Activated CD8-positive, alpha-beta T cell treated with anti-CD3 and anti-CD28 coated beads, Interleukin-2, amount 10 ng/mL, durations not matched to agents 7 days and 5 days (primary cell): Measurements from ENCODE around the gene GABBR2. TPM values are rescaled to one million over a fixed set of nuclear protein-coding genes. Genes with fewer than 3 reads are reported as not detected.

Experiments
- ATAC-seq: fragments of 150-1000 bp; cut with Tn5 transposase; one replicate; pipeline ENCODE4 v1.10.0; 2021; ENCODE audit warnings: moderate library complexity
- CTCF ChIA-PET: fragments of 350-600 bp; sonication (Branson Sonifier 250); formaldehyde crosslinking; loops from one replicate; lab custom pipeline; 2021; ENCODE audit warnings: antibody characterized with exemption; lab: Charles Lee
- POLR2A ChIA-PET: fragments of 350-600 bp; sonication (Branson Sonifier 250); formaldehyde crosslinking; loops from one replicate; lab custom pipeline; 2021; ENCODE audit warnings: antibody characterized with exemption; lab: Charles Lee
- DNase-seq: peaks from one replicate; pipeline ENCODE4 v3.0.0-alpha.2; 2020
- H3K27ac Mint-ChIP-seq: one replicate; pipeline ENCODE4 v1.8.0; 2021; ENCODE audit warnings: mild to moderate bottlenecking, mixed read lengths
- H3K27me3 Mint-ChIP-seq: one replicate; pipeline ENCODE4 v1.8.0; 2021; ENCODE audit warnings: low read depth, mixed read lengths
- H3K36me3 Mint-ChIP-seq: one replicate; pipeline ENCODE4 v1.8.0; 2021; ENCODE audit warnings: low read depth, mixed read lengths
- H3K4me1 Mint-ChIP-seq: one replicate; pipeline ENCODE4 v1.8.0; 2021; ENCODE audit warnings: low read depth, mixed read lengths
- H3K4me3 Mint-ChIP-seq: one replicate; pipeline ENCODE4 v1.8.0; 2021; ENCODE audit warnings: mild to moderate bottlenecking, mixed read lengths
- H3K9me3 Mint-ChIP-seq: one replicate; pipeline ENCODE4 v1.8.0; 2022; ENCODE audit warnings: mixed read lengths; ENCODE audit not compliant: insufficient read depth
- total RNA-seq, 2 experiments: library from RNA; stranded (reverse); gene quantifications; one replicate each; pipeline ENCODE4 v1.2.3, GENCODE V29; 2021

The GABBR2 gene
- total RNA-seq, 2 experiments from 2014 or later = not detected

GRCh38 chr9:98379572-98379971 lies 329.2 kb downstream of the GABBR2 start:
- ATAC-seq (no peak), DNase-seq (no peak)
- no peaks in the 10 kb centered on the region for H3K4me1 Mint-ChIP-seq
- ChIA-PET POLR2A (no interaction called here), CTCF (interaction anchor here (0.6 kb wide), 1 partner anchor 14 kb away, joined by 3 read pairs; no protein-coding TSS in a partner anchor)
- no peaks in the 10 kb centered on the region for H3K36me3 Mint-ChIP-seq
- H3K9me3 Mint-ChIP-seq = no peaks in the 10 kb centered on the region
- no peak overlapping the region for H3K4me3 Mint-ChIP-seq
- H3K27ac Mint-ChIP-seq = no peak overlapping the region
- no peaks in the 10 kb centered on the region for H3K27me3 Mint-ChIP-seq

- H3K27ac Mint-ChIP-seq = no peak overlapping the region
- CTCF ChIA-PET = interaction anchor here (0.6 kb wide), 1 partner anchor 8 kb away, joined by 3 read pairs; no protein-coding TSS in a partner anchor
- H3K36me3 Mint-ChIP-seq = no peaks in the 10 kb centered on the region
- H3K4me1 Mint-ChIP-seq = no peaks in the 10 kb centered on the region
- DNase-seq = no peak
- H3K27me3 Mint-ChIP-seq = no peaks in the 10 kb centered on the region
- ATAC-seq = no peak
- POLR2A ChIA-PET = no interaction called here
- no peak overlapping the region for H3K4me3 Mint-ChIP-seq
- no peaks in the 10 kb centered on the region for H3K9me3 Mint-ChIP-seq
Measured at GRCh38 chr9:98378794-98379193, 329.9 kb downstream of the GABBR2 start.

GRCh38 chr9:98378206-98378780 lies 330.4 kb downstream of the GABBR2 start:
- no peaks in the 10 kb centered on the region for H3K4me1 Mint-ChIP-seq
- H3K4me3 Mint-ChIP-seq = no peak overlapping the region
- H3K36me3 Mint-ChIP-seq = no peaks in the 10 kb centered on the region
- no peaks in the 10 kb centered on the region for H3K9me3 Mint-ChIP-seq
- ATAC-seq (no peak), DNase-seq (no peak)
- ChIA-PET CTCF (no interaction called here), POLR2A (no interaction called here)
- no peak overlapping the region for H3K27ac Mint-ChIP-seq
- H3K27me3 Mint-ChIP-seq = no peaks in the 10 kb centered on the region

GRCh38 chr9:98375138-98375726 lies 333.5 kb downstream of the GABBR2 start:
- POLR2A ChIA-PET = no interaction called here
- no peak for DNase-seq
- no peaks in the 10 kb centered on the region for H3K36me3 Mint-ChIP-seq
- no peak overlapping the region for H3K27ac Mint-ChIP-seq
- H3K4me3 Mint-ChIP-seq = no peak overlapping the region
- H3K9me3 Mint-ChIP-seq = no peaks in the 10 kb centered on the region
- CTCF ChIA-PET = no interaction called here
- no peaks in the 10 kb centered on the region for H3K27me3 Mint-ChIP-seq
- ATAC-seq = no peak
- H3K4me1 Mint-ChIP-seq = no peaks in the 10 kb centered on the region

GRCh38 chr9:98374385-98375051 lies 334.2 kb downstream of the GABBR2 start:
- H3K4me3 Mint-ChIP-seq = no peak overlapping the region
- H3K27ac Mint-ChIP-seq = no peak overlapping the region
- no peak for ATAC-seq
- no peaks in the 10 kb centered on the region for H3K9me3 Mint-ChIP-seq
- CTCF ChIA-PET = interaction anchor here (0.8 kb wide), 1 partner anchor 11 kb away, joined by 3 read pairs; no protein-coding TSS in a partner anchor
- POLR2A ChIA-PET = no interaction called here
- H3K36me3 Mint-ChIP-seq = no peaks in the 10 kb centered on the region
- DNase-seq = no peak
- no peaks in the 10 kb centered on the region for H3K27me3 Mint-ChIP-seq
- H3K4me1 Mint-ChIP-seq = no peaks in the 10 kb centered on the region

GRCh38 chr9:98373609-98374008 lies 335.1 kb downstream of the GABBR2 start:
- Mint-ChIP-seq H3K27ac (no peak overlapping the region), H3K9me3 (no peaks in the 10 kb centered on the region), H3K27me3 (no peaks in the 10 kb centered on the region), H3K36me3 (no peaks in the 10 kb centered on the region), H3K4me3 (no peak overlapping the region), H3K4me1 (no peaks in the 10 kb centered on the region)
- ChIA-PET CTCF (interaction anchor here (0.8 kb wide), 1 partner anchor 10 kb away, joined by 3 read pairs; no protein-coding TSS in a partner anchor), POLR2A (no interaction called here)
- no peak for DNase-seq
- ATAC-seq = no peak

GRCh38 chr9:98372077-98372836 lies 336.5 kb downstream of the GABBR2 start:
- no peak for ATAC-seq
- no peaks in the 10 kb centered on the region for H3K36me3 Mint-ChIP-seq
- no peak overlapping the region for H3K4me3 Mint-ChIP-seq
- CTCF ChIA-PET = no interaction called here
- no peaks in the 10 kb centered on the region for H3K9me3 Mint-ChIP-seq
- POLR2A ChIA-PET = no interaction called here
- peaks cover 3% of the 10 kb centered on the region for H3K27me3 Mint-ChIP-seq
- H3K27ac Mint-ChIP-seq = no peak overlapping the region
- H3K4me1 Mint-ChIP-seq = no peaks in the 10 kb centered on the region
- no peak for DNase-seq

GRCh38 chr9:98370976-98371315 lies 337.8 kb downstream of the GABBR2 start:
- Mint-ChIP-seq H3K27me3 (peaks cover 4% of the 10 kb centered on the region), H3K4me3 (no peak overlapping the region), H3K27ac (no peak overlapping the region), H3K9me3 (peaks cover 9% of the 10 kb centered on the region), H3K36me3 (no peaks in the 10 kb centered on the region), H3K4me1 (no peaks in the 10 kb centered on the region)
- ATAC-seq (no peak), DNase-seq (no peak)
- ChIA-PET POLR2A (no interaction called here), CTCF (no interaction called here)

GRCh38 chr9:98370300-98370975 lies 338.3 kb downstream of the GABBR2 start:
- DNase-seq (no peak), ATAC-seq (no peak)
- Mint-ChIP-seq H3K27me3 (peaks cover 4% of the 10 kb centered on the region), H3K27ac (no peak overlapping the region), H3K4me1 (no peaks in the 10 kb centered on the region), H3K36me3 (no peaks in the 10 kb centered on the region), H3K9me3 (peaks cover 13% of the 10 kb centered on the region), H3K4me3 (no peak overlapping the region)
- CTCF ChIA-PET = interaction anchor here (0.6 kb wide), 1 partner anchor 9 kb away, joined by 3 read pairs; no protein-coding TSS in a partner anchor
- POLR2A ChIA-PET = no interaction called here

GRCh38 chr9:98369896-98370295 lies 338.8 kb downstream of the GABBR2 start:
- Mint-ChIP-seq H3K27me3 (peaks cover 7% of the 10 kb centered on the region), H3K36me3 (peaks cover 2% of the 10 kb centered on the region), H3K4me1 (no peaks in the 10 kb centered on the region), H3K9me3 (peaks cover 19% of the 10 kb centered on the region), H3K4me3 (no peak overlapping the region), H3K27ac (no peak overlapping the region)
- CTCF ChIA-PET = interaction anchor here (0.6 kb wide), 1 partner anchor 9 kb away, joined by 3 read pairs; no protein-coding TSS in a partner anchor
- DNase-seq (no peak), ATAC-seq (no peak)
- POLR2A ChIA-PET = no interaction called here

GRCh38 chr9:98369471-98369870 lies 339.3 kb downstream of the GABBR2 start:
- Mint-ChIP-seq H3K27ac (peak overlapping the region; percentile 11), H3K27me3 (peaks cover 7% of the 10 kb centered on the region), H3K36me3 (peaks cover 2% of the 10 kb centered on the region), H3K4me1 (no peaks in the 10 kb centered on the region), H3K9me3 (peaks cover 19% of the 10 kb centered on the region), H3K4me3 (no peak overlapping the region)
- no peak for ATAC-seq
- ChIA-PET CTCF (no interaction called here), POLR2A (no interaction called here)
- DNase-seq = no peak
